ENCODE data around the gene TSC22D2.

The TSC22D2 gene

GRCh38 chr3:150455341-150455740 lies 47.2 kb downstream of the TSC22D2 start:
- no peaks in the 10 kb centered on the region for H3K9me2 ChIP-seq (replicated peaks; ENCODE audit: insufficient read depth, low read length)
- H3K36me3 ChIP-seq (ENCODE audit: low read length), result peaks cover 9% of the 10 kb centered on the region; the same call in 1 of the 2 replicates
- H3K27me3 ChIP-seq (ENCODE audit: low read length), result no peaks in the 10 kb centered on the region
- H4K20me1 ChIP-seq (ENCODE audit: low read depth, low read length), result peaks cover 3% of the 10 kb centered on the region; the same call in 1 of the 2 replicates
- peaks cover 17% of the 10 kb centered on the region; the same call in 1 of the 2 replicates for H3K79me2 ChIP-seq (ENCODE audit: insufficient read depth, low read length)
- no peak overlapping the region for H3K27ac ChIP-seq (ENCODE audit: low read depth, low read length)
- H3K4me2 ChIP-seq (ENCODE audit: low read depth, low read length, poor library complexity, severe bottlenecking), result no peak overlapping the region
- H2AFZ ChIP-seq (ENCODE audit: low read depth, low read length, severe bottlenecking), result no peak overlapping the region
- H3K4me3 ChIP-seq (ENCODE audit: insufficient read depth, low read length, poor library complexity, severe bottlenecking), result no peak overlapping the region
- H3K9me3 ChIP-seq (ENCODE audit: insufficient read depth, low read length), result no peaks in the 10 kb centered on the region
- TF ChIP-seq EZH2phosphoT487 (conservative IDR thresholded peaks at IDR 0.05; ENCODE audit: low read length) (no peak), CTCF (IDR thresholded peaks at IDR 0.05; ENCODE audit: insufficient read depth, low read length, poor library complexity, severe bottlenecking) (no peak)
- no peaks in the 10 kb centered on the region for H3F3A ChIP-seq (ENCODE audit: insufficient read depth)
- H3K9ac ChIP-seq (ENCODE audit: low read length), result no peak overlapping the region

GRCh38 chr3:150458001-150458400 lies 49.9 kb downstream of the TSC22D2 start:
- Histone ChIP-seq H2AFZ (ENCODE audit: low read depth, low read length, severe bottlenecking) (no peak overlapping the region), H4K20me1 (ENCODE audit: low read depth, low read length) (no peaks in the 10 kb centered on the region), H3K9me2 (replicated peaks; ENCODE audit: insufficient read depth, low read length) (no peaks in the 10 kb centered on the region), H3K79me2 (ENCODE audit: insufficient read depth, low read length) (peaks cover 12% of the 10 kb centered on the region; the same call in 1 of the 2 replicates), H3K9ac (ENCODE audit: low read length) (no peak overlapping the region), H3K27ac (ENCODE audit: low read depth, low read length) (no peak overlapping the region), H3K27me3 (ENCODE audit: low read length) (no peaks in the 10 kb centered on the region), H3K4me3 (ENCODE audit: insufficient read depth, low read length, poor library complexity, severe bottlenecking) (no peak overlapping the region), H3K4me2 (ENCODE audit: low read depth, low read length, poor library complexity, severe bottlenecking) (no peak overlapping the region), H3F3A (ENCODE audit: insufficient read depth) (no peaks in the 10 kb centered on the region), H3K9me3 (ENCODE audit: insufficient read depth, low read length) (no peaks in the 10 kb centered on the region), H3K36me3 (ENCODE audit: low read length) (peaks cover 9% of the 10 kb centered on the region; the same call in 1 of the 2 replicates)
- TF ChIP-seq EZH2phosphoT487 (conservative IDR thresholded peaks at IDR 0.05; ENCODE audit: low read length), result no peak

GRCh38 chr3:150460484-150460883 lies 52.4 kb downstream of the TSC22D2 start:
- Histone ChIP-seq H3K9ac (ENCODE audit: low read length) (no peak overlapping the region), H3K36me3 (ENCODE audit: low read length) (peaks cover 9% of the 10 kb centered on the region; the same call in 1 of the 2 replicates), H3K9me2 (replicated peaks; ENCODE audit: insufficient read depth, low read length) (no peaks in the 10 kb centered on the region), H3K27ac (ENCODE audit: low read depth, low read length) (no peak overlapping the region), H3K9me3 (ENCODE audit: insufficient read depth, low read length) (no peaks in the 10 kb centered on the region), H3F3A (ENCODE audit: insufficient read depth) (no peaks in the 10 kb centered on the region), H2AFZ (ENCODE audit: low read depth, low read length, severe bottlenecking) (no peak overlapping the region), H3K27me3 (ENCODE audit: low read length) (no peaks in the 10 kb centered on the region), H3K79me2 (ENCODE audit: insufficient read depth, low read length) (no peaks in the 10 kb centered on the region), H4K20me1 (ENCODE audit: low read depth, low read length) (no peaks in the 10 kb centered on the region), H3K4me3 (ENCODE audit: insufficient read depth, low read length, poor library complexity, severe bottlenecking) (no peak overlapping the region), H3K4me2 (ENCODE audit: low read depth, low read length, poor library complexity, severe bottlenecking) (no peak overlapping the region)
- no peak for TF ChIP-seq CTCF (IDR thresholded peaks at IDR 0.05; ENCODE audit: insufficient read depth, low read length, poor library complexity, severe bottlenecking)
- no peak for TF ChIP-seq EZH2phosphoT487 (conservative IDR thresholded peaks at IDR 0.05; ENCODE audit: low read length)

GRCh38 chr3:150461399-150461798 lies 53.3 kb downstream of the TSC22D2 start:
- Histone ChIP-seq H3K4me2 (ENCODE audit: low read depth, low read length, poor library complexity, severe bottlenecking) (no peak overlapping the region), H3K27ac (ENCODE audit: low read depth, low read length) (no peak overlapping the region), H3K9me3 (ENCODE audit: insufficient read depth, low read length) (no peaks in the 10 kb centered on the region), H3K9me2 (replicated peaks; ENCODE audit: insufficient read depth, low read length) (no peaks in the 10 kb centered on the region), H3K9ac (ENCODE audit: low read length) (no peak overlapping the region), H3F3A (ENCODE audit: insufficient read depth) (no peaks in the 10 kb centered on the region), H2AFZ (ENCODE audit: low read depth, low read length, severe bottlenecking) (no peak overlapping the region), H3K4me3 (ENCODE audit: insufficient read depth, low read length, poor library complexity, severe bottlenecking) (no peak overlapping the region), H3K27me3 (ENCODE audit: low read length) (no peaks in the 10 kb centered on the region), H3K36me3 (ENCODE audit: low read length) (peaks cover 9% of the 10 kb centered on the region; the same call in 1 of the 2 replicates), H3K79me2 (ENCODE audit: insufficient read depth, low read length) (no peaks in the 10 kb centered on the region), H4K20me1 (ENCODE audit: low read depth, low read length) (no peaks in the 10 kb centered on the region)
- no peak for TF ChIP-seq EZH2phosphoT487 (conservative IDR thresholded peaks at IDR 0.05; ENCODE audit: low read length)
- no peak for TF ChIP-seq CTCF (IDR thresholded peaks at IDR 0.05; ENCODE audit: insufficient read depth, low read length, poor library complexity, severe bottlenecking)
